K562 (cell line): ENCODE measurements around the gene CLDN7. TPM values are rescaled to one million over a fixed set of nuclear protein-coding genes. Genes with fewer than 3 reads are reported as not detected.

Source experiments
- AFF4 ChIP-seq: sonication (generic); formaldehyde crosslinking; IDR thresholded peaks from 2 replicates; pipeline ENCODE4 v1.8.0; 2023; ENCODE audit warnings: mild to moderate bottlenecking, missing genetic modification reagents
- CHD2 ChIP-seq: IDR thresholded peaks from 2 replicates; pipeline ENCODE4 v1.6.1; 2011; ENCODE audit warnings: low read depth, low read length
- E2F4 ChIP-seq: sonication (generic); formaldehyde crosslinking; IDR thresholded peaks from 2 replicates; pipeline ENCODE4 v1.8.0; 2022; ENCODE audit warnings: mild to moderate bottlenecking, low read depth, missing genetic modification reagents
- GATAD2A ChIP-seq: fragments of 450-650 bp; IDR thresholded peaks from 2 replicates; pipeline ENCODE4 v1.6.1; 2017
- HNRNPK ChIP-seq: fragments of 200-400 bp; formaldehyde crosslinking; IDR thresholded peaks from one replicate; pipeline ENCODE4 v1.6.1; 2018; ENCODE audit warnings: mild to moderate bottlenecking, low read depth, low read length; ENCODE audit not compliant: poor library complexity, severe bottlenecking
- MNT ChIP-seq, 2 experiments: fragments of 450-650 bp; conservative IDR thresholded peaks; 2 replicates each; pipeline ENCODE4 v1.6.1; 2017; ENCODE audit warnings: mild to moderate bottlenecking in 2 of 2, moderate library complexity in 2 of 2
- NEUROD1 ChIP-seq: fragments of 150-350 bp; IDR thresholded peaks from 2 replicates; pipeline ENCODE4 v1.6.1; 2014; ENCODE audit warnings: borderline replicate concordance, low read length, low read depth; ENCODE audit not compliant: partially characterized antibody
- NR1H2 ChIP-seq: sonication (generic); formaldehyde crosslinking; IDR thresholded peaks from 2 replicates; pipeline ENCODE4 v1.4.0; 2020; ENCODE audit warnings: mild to moderate bottlenecking, missing genetic modification reagents
- RHOXF2B ChIP-seq: fragments of 250-450 bp; sonication (Bioruptor Pico); conservative IDR thresholded peaks from 2 replicates; pipeline ENCODE4 v1.5.1; 2021
- SMAD2 ChIP-seq: fragments of 150-350 bp; IDR thresholded peaks from 2 replicates; pipeline ENCODE4 v1.6.1; 2014; ENCODE audit warnings: low read depth, mild to moderate bottlenecking, low read length
- SMAD3 ChIP-seq: fragments of 450-650 bp; formaldehyde crosslinking; conservative IDR thresholded peaks from 2 replicates; pipeline ENCODE4 v1.4.0; 2020; ENCODE audit warnings: mild to moderate bottlenecking
- ZNF699 ChIP-seq: fragments of 250-450 bp; sonication (Bioruptor Pico); IDR thresholded peaks from 2 replicates; pipeline ENCODE4 v1.8.0; 2021; ENCODE audit warnings: mild to moderate bottlenecking, moderate library complexity; ENCODE audit not compliant: insufficient replicate concordance
- ZNF740 ChIP-seq, 3 experiments: fragments of 200-800 bp in 1 of 3; sonication (Bioruptor generic) in 1 of 3; sonication (generic) in 1 of 3; formaldehyde crosslinking in 1 of 3; IDR thresholded peaks; 2 replicates each; pipeline versions ENCODE4 v1.6.1 to v1.8.0; 2016 to 2022; ENCODE audit warnings: mild to moderate bottlenecking in 2 of 3, missing compliant biosample characterization in 2 of 3, missing genetic modification characterization in 2 of 3, missing genetic modification reagents in 1 of 3
- polyA plus RNA-seq, 8 experiments: library from polyadenylated mRNA; depleted of rRNA in 4 of 8; stranded (reverse) in 5 of 8; unstranded in 3 of 8; fragments of >200 nt; fragmentation: Nextera tagmentation in 2 of 8; fragmentation: Illumina TruSeq in 1 of 8; extraction: Ambion mirVana in 2 of 8; extraction: Trizol in 1 of 8; gene quantifications; 2 replicates each; pipeline versions ENCODE4 v1.2.1 to v1.2.3, GENCODE V29; 2011 to 2014; ENCODE audit warnings: inconsistent platforms in 1 of 8, missing spikeins in 1 of 8
- total RNA-seq, 7 experiments: library from RNA; depleted of rRNA in 6 of 7; stranded (reverse); fragments of >200 nt in 6 of 7; fragmentation: Illumina TruSeq in 2 of 7; extraction: Trizol in 2 of 7; gene quantifications; 2 replicates each; pipeline versions ENCODE4 v1.2.1 to v1.2.3, GENCODE V29; 2011 to 2021; ENCODE audit warnings: low replicate concordance in 1 of 7

CLDN7 gene
- total and polyA plus RNA-seq, 9 of the 15 experiments (the other 6 are each of a cell fraction or from before 2014, with no cell fraction given): 2.2 to 14.5 (median 7.6) TPM

GRCh38 chr17:7234083-7234951 is 28.0 kb downstream of the CLDN7 start, which contains the start of gene DVL2 (continued):
- TF ChIP-seq NEUROD1 (no peak), AFF4 (CRISPR knock-in tag) (no peak; the same call in 1 of the 2 replicates), NR1H2 (CRISPR knock-in tag) (0 out of 2 replicates have a peak, but pooled peaks have one; percentile 17), HNRNPK (no peak), MNT (conservative IDR thresholded peaks at IDR 0.05) (peak; percentile 89 to 94), E2F4 (no peak), ZNF740 (CRISPR knock-in tag; IDR thresholded peaks at IDR 0.05) (no peak), ZNF740 (tag; IDR thresholded peaks at IDR 0.05) (0 out of 4 replicates have a peak, but pooled peaks of 1 of the 2 experiments have one; percentile 36), RHOXF2B (CRISPR knock-in tag) (peak; percentile 94; the same call in 1 of the 2 replicates), SMAD2 (no peak), GATAD2A (no peak), ZNF699 (CRISPR knock-in tag) (no peak), CHD2 (peak; percentile 30; the same call in 1 of the 2 replicates), SMAD3 (CRISPR knock-in tag) (0 out of 2 replicates have a peak, but pooled peaks have one; percentile 16)
